WERI-Rb-1 (cell line): ENCODE data around the gene TEKT5.

Source experiments
- DNase-seq: peaks from one replicate; pipeline ENCODE4 v3.0.0-alpha.2; 2020
- H3K27ac ChIP-seq: fragments of 250-450 bp; sonication (Bioruptor Pico); 2 replicates; pipeline ENCODE4 v1.5.1; 2020; ENCODE audit warnings: mild to moderate bottlenecking, moderate library complexity
- H3K27me3 ChIP-seq: fragments of 250-450 bp; sonication (Bioruptor Pico); 2 replicates; pipeline ENCODE4 v1.5.1; 2021; ENCODE audit warnings: mild to moderate bottlenecking, low read depth, moderate library complexity; ENCODE audit not compliant: insufficient read depth, severe bottlenecking
- H3K36me3 ChIP-seq: fragments of 250-450 bp; sonication (Bioruptor Pico); 2 replicates; pipeline ENCODE4 v1.5.1; 2020; ENCODE audit warnings: mild to moderate bottlenecking, moderate library complexity
- H3K4me3 ChIP-seq: 2 replicates; pipeline ENCODE4 v1.5.1; 2011; ENCODE audit warnings: low read depth, mild to moderate bottlenecking, control low read depth, low read length
- H3K9me3 ChIP-seq: fragments of 250-450 bp; sonication (Bioruptor Pico); 2 replicates; pipeline ENCODE4 v1.5.1; 2021; ENCODE audit warnings: mild to moderate bottlenecking, moderate library complexity; ENCODE audit not compliant: severe bottlenecking
- CTCF ChIP-seq: IDR thresholded peaks from 2 replicates; pipeline ENCODE4 v1.5.1; 2011; ENCODE audit warnings: low read depth, mild to moderate bottlenecking, control low read depth, inconsistent platforms, low read length

Gene TEKT5

GRCh38 chr16:10631886-10632285 lies 62.8 kb downstream of the TEKT5 start:
- DNase-seq: no peak
- Histone ChIP-seq H3K27ac (no peak overlapping the region), H3K27me3 (no peaks in the 10 kb centered on the region), H3K36me3 (no peaks in the 10 kb centered on the region), H3K4me3 (no peak overlapping the region), H3K9me3 (no peaks in the 10 kb centered on the region)
- TF ChIP-seq CTCF: no peak

GRCh38 chr16:10629592-10629963 lies 65.2 kb downstream of the TEKT5 start:
- peak; percentile 26; the same call in 1 of the 2 replicates for TF ChIP-seq CTCF
- no peaks in the 10 kb centered on the region for H3K9me3 ChIP-seq
- DNase-seq: no peak

GRCh38 chr16:10625595-10626357 lies 69.0 kb downstream of the TEKT5 start:
- Histone ChIP-seq H3K27ac (no peak overlapping the region), H3K27me3 (no peaks in the 10 kb centered on the region), H3K4me3 (no peak overlapping the region), H3K9me3 (no peaks in the 10 kb centered on the region), H3K36me3 (no peaks in the 10 kb centered on the region)
- no peak for DNase-seq
- no peak for TF ChIP-seq CTCF

More at GRCh38 chr16:10629592-10629963, 65.2 kb downstream of the TEKT5 start:
- no peaks in the 10 kb centered on the region for H3K27me3 ChIP-seq
- H3K4me3 ChIP-seq: no peak overlapping the region
- no peaks in the 10 kb centered on the region for H3K36me3 ChIP-seq
- no peak overlapping the region for H3K27ac ChIP-seq

GRCh38 chr16:10624527-10624926 lies 70.2 kb downstream of the TEKT5 start:
- TF ChIP-seq CTCF: no peak
- no peak for DNase-seq
- Histone ChIP-seq H3K27me3 (no peaks in the 10 kb centered on the region), H3K36me3 (no peaks in the 10 kb centered on the region), H3K4me3 (no peak overlapping the region), H3K27ac (no peak overlapping the region), H3K9me3 (no peaks in the 10 kb centered on the region)

GRCh38 chr16:10623059-10623458 lies 71.7 kb downstream of the TEKT5 start:
- no peak for TF ChIP-seq CTCF
- Histone ChIP-seq H3K27ac (no peak overlapping the region), H3K9me3 (no peaks in the 10 kb centered on the region), H3K36me3 (no peaks in the 10 kb centered on the region), H3K27me3 (no peaks in the 10 kb centered on the region), H3K4me3 (no peak overlapping the region)
- no peak for DNase-seq
